ENCODE data around the gene SLC46A3.
"Not testable (repeated sequence)": the region's sequence is repeated elsewhere in the genome, so short reads cannot be mapped to it uniquely, and the experiment has no call there.

Gene SLC46A3

GRCh38 chr13:28730762-28731161 is 12.0 kb upstream of the SLC46A3 start:
- no peak for DNase-seq

- DNase-seq, result no peak
Measured at GRCh38 chr13:28729541-28729940, 10.8 kb upstream of the SLC46A3 start.

- no peak for DNase-seq
Measured at GRCh38 chr13:28728642-28729041, 9.9 kb upstream of the SLC46A3 start.

GRCh38 chr13:28725046-28725610 is 6.4 kb upstream of the SLC46A3 start:
- DNase-seq, result no peak

- DNase-seq, result no peak
Measured at GRCh38 chr13:28723806-28724205, 5.0 kb upstream of the SLC46A3 start.

GRCh38 chr13:28719227-28720055 is 671 bp upstream of the SLC46A3 start:
- peak; percentile 95 for DNase-seq

- no peak for DNase-seq
Measured at GRCh38 chr13:28718196-28718542, 601 bp downstream of the SLC46A3 start.

- no peak for DNase-seq
Measured at GRCh38 chr13:28717170-28717569, 1.6 kb downstream of the SLC46A3 start.

- DNase-seq, result peak; percentile 57
Measured at GRCh38 chr13:28716511-28716910, 2.3 kb downstream of the SLC46A3 start.

- no peak for DNase-seq
Measured at GRCh38 chr13:28714651-28715050, 4.1 kb downstream of the SLC46A3 start.

GRCh38 chr13:28710161-28710560 is 8.6 kb downstream of the SLC46A3 start:
- no peak for DNase-seq

- DNase-seq, result peak; percentile 89
Measured at GRCh38 chr13:28707629-28708427, 10.9 kb downstream of the SLC46A3 start.

- DNase-seq, result no peak
Measured at GRCh38 chr13:28705461-28706083, 13.2 kb downstream of the SLC46A3 start.

GRCh38 chr13:28704919-28705318 is 13.9 kb downstream of the SLC46A3 start:
- DNase-seq, result no peak

- no peak for DNase-seq
Measured at GRCh38 chr13:28704282-28704681, 14.5 kb downstream of the SLC46A3 start.

GRCh38 chr13:28699246-28699645 is 19.5 kb downstream of the SLC46A3 start:
- DNase-seq, result no peak

- DNase-seq, result no peak
Measured at GRCh38 chr13:28697441-28697840, 21.3 kb downstream of the SLC46A3 start.

- DNase-seq, result peak; percentile 56
Measured at GRCh38 chr13:28693605-28694491, 24.9 kb downstream of the SLC46A3 start.

- no peak for DNase-seq
Measured at GRCh38 chr13:28685892-28686291, 32.9 kb downstream of the SLC46A3 start.

GRCh38 chr13:28685114-28685513 is 33.7 kb downstream of the SLC46A3 start:
- no peak for DNase-seq

- no peak for DNase-seq
Measured at GRCh38 chr13:28684257-28684656, 34.5 kb downstream of the SLC46A3 start.

- not testable (repeated sequence) for DNase-seq
Measured at GRCh38 chr13:28683169-28683568, 35.6 kb downstream of the SLC46A3 start.
